ENCODE data around the gene CASP2.

Gene CASP2

DNA sequence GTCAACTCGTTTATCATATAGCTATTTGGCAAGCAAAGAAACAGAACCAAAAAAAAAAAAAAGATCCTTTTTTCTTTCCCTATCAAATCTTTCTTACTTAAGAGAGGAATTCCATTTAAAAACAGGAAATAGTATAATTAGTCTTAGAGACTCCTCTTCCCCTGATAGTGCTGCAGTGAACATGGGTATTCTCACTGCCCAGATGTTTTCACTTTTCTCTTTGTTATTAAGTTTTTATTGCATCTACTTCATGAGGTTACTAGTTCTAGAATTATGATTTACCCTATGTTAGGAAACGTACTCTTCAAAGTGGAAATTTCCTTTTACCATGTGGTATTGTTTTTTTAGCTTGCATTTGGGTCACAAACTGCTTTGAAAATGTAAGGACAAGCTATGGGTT, 8.5 kb downstream of the CASP2 start:
- no peak for DNase-seq (ENCODE audit: low spot score)

DNA sequence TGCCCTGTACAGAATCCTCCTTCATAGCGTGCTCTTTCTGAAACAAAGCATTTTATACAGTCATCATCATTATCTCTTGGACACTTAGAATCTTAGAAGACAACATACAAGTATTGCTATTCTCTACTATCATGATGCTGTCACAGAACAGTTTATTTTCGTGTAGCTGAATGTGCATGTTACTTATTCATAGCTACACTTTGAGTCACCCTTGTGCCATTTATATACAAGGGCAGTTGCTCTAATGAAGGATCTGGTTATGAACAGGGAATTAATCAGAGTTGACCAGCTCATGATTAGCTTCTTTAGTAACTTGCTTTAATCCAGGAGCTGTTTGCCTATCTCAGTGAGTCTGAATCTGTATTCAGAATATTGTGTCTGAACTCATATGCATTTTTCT, 11.2 kb downstream of the CASP2 start:
- DNase-seq (ENCODE audit: low spot score): peak; percentile 39

DNA sequence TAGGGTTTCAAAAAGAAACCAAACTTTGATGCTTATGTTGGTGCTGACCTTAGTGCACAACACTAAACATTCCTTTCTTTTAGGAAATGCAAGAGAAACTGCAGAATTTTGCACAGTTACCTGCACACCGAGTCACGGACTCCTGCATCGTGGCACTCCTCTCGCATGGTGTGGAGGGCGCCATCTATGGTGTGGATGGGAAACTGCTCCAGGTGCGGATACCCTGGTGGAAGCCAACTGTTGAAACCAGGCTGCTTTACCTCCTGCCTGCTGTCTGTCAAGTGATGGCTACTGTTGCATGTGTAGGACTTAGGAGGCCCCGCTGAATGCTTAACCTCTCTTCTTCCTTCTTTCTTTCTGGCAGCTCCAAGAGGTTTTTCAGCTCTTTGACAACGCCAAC, 11.7 kb downstream of the CASP2 start:
- peak; percentile 41 for DNase-seq (ENCODE audit: low spot score)

DNA sequence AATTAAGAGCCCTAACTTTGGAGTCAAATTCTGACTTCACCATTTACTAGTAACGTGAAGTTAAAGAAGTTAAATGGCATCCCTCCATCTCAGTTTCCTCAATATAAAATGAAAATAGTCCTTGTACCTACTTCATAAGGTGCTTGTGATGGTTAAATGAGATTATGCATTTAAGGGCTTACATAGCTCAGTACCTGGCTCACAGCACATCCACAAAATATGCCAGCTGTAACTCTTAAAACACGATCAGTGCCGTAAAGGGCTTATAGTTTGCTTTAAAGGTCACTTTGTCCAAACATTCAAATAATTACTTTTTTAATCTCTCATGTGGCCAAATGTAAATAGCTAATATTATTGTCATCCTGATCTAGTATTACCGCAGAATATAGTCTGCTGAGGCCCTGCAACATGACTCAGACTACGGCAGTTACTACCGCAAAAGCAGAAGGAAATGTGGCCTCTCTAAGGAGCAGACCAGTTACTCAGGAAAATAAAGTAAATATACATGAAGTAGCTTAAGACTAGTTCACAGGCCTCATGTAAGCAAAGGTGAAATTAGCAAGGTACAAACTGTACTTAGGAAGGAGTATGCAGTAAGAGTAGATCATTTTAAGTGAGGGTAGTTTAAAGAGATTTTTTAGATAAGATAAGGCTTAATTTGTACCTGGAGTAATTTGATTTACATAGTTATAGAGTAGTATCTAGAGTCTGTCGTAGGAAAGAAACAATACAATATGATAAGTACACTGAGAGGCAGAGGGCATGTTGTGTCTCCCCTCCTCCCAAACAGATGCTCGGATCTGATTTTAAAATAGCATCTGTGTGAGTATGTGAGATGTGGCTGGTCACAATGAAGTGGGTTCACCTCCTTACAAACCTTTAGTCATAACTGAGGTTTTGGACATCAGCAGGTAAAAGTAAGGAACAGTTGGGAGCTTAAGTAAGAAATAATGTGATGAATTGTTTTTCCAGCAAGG, 13.1 kb downstream of the CASP2 start:
- no peak for DNase-seq (ENCODE audit: low spot score)

DNA sequence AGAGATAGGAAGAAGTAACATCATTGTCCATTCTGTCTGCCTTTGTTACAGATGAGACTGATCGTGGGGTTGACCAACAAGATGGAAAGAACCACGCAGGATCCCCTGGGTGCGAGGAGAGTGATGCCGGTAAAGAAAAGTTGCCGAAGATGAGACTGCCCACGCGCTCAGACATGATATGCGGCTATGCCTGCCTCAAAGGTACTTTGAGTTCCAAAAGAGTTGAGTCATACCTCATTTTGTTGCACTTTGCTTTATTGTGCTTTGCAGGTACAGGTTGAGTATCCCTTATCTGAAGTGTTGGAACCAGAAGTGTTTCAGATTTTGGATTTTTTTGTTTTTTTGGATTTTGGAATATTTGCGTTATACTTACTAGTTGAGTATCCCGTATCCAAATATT, 15.6 kb downstream of the CASP2 start:
- DNase-seq (ENCODE audit: low spot score): no peak

DNA sequence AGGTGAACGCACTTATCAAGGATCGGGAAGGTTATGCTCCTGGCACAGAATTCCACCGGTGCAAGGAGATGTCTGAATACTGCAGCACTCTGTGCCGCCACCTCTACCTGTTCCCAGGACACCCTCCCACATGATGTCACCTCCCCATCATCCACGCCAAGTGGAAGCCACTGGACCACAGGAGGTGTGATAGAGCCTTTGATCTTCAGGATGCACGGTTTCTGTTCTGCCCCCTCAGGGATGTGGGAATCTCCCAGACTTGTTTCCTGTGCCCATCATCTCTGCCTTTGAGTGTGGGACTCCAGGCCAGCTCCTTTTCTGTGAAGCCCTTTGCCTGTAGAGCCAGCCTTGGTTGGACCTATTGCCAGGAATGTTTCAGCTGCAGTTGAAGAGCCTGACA, 16.8 kb downstream of the CASP2 start:
- DNase-seq (ENCODE audit: low spot score): no peak

DNA sequence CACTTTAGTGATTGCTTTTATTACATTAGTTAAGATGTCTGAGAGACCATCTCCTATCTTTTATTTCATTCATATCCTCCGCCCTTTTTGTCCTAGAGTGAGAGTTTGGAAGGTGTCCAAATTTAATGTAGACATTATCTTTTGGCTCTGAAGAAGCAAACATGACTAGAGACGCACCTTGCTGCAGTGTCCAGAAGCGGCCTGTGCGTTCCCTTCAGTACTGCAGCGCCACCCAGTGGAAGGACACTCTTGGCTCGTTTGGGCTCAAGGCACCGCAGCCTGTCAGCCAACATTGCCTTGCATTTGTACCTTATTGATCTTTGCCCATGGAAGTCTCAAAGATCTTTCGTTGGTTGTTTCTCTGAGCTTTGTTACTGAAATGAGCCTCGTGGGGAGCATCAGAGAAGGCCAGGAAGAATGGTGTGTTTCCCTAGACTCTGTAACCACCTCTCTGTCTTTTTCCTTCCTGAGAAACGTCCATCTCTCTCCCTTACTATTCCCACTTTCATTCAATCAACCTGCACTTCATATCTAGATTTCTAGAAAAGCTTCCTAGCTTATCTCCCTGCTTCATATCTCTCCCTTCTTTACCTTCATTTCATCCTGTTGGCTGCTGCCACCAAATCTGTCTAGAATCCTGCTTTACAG, 17.4 kb downstream of the CASP2 start:
- peak; percentile 51 for DNase-seq (ENCODE audit: low spot score)

DNA sequence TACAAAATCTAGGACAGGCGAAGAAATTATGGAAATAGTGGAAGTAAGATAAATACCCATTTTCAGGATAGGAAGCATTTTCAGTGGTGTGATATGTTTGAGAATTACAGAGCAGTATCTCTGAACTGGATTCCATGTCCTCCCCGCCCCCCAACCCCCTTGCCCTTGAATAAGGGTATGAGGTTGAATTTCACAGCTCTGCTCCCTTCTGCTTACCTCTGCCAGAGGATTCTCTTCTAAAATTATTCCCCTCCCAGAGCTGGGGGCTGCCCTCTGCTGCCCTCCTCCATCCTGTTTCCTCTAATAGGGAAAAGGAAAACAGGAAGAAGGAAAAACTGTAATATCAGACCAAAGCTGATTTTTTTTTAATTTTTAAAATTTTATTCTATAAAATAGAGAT, 20.5 kb downstream of the CASP2 start:
- DNase-seq (ENCODE audit: low spot score): no peak

DNA sequence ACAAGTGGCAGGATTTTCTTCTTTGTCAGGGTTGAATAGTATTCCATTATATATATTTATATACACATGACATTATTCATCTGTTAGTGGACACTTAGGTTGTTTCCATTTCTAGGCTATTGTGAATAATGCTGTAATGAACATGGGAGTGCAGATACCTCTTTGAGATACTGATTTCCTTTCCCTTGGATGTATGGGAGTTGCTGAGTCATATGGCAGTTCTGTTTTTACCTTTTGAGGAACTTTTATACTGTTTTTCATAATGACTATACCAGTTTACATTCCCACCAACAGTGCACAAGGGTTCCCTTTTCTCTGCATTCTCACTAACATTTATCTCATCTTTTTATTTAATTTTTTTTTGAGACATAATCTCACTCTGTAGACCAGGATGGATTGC, 26.0 kb downstream of the CASP2 start:
- no peak for DNase-seq (ENCODE audit: low spot score)

GRCh38 chr7:143315776-143316175, 27.6 kb downstream of the CASP2 start, which contains the start of gene CLCN1:
CLCN1 (plus strand) TSS chr7:143316111; CDS start chr7:143316213, 102 bp downstream.
- no peak for DNase-seq (ENCODE audit: low spot score)

DNA sequence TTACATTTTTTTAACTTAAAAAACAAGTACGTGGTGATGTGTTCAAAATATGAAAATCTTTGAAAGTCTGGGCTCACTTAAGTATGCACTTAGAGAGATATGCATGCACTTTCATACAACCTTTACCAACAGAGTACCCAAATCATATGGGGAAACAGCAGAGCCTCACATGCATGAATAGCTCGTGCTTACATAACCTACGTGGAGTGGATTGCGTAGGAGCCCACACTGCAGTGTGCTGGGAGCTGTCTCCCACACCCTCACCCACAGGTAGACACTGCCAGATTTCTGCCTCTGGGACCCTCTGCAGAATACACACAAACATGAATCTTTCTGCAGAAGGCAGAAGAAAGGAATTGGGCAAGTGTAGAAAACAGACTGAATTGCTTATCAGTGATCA, 28.3 kb downstream of the CASP2 start:
- DNase-seq (ENCODE audit: low spot score): no peak

DNA sequence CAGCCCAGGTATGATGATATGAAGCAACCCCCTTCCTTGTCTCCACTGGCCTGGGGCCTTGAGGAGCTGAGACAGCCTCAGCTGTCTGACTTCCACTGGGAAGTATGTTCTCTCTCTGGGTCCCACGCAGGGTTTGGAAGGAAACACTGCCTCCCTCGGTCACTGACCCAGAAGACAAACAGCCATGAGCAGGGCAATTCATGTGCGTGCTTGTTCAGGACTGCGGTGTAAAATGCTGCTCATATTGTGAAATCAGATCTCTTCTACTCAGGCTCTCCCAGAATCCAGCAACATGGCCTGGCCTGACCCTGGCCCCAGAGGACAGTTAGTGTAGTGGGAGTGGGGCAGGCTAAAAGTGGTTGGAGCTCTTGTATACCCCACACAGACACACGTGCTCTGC, 30.5 kb downstream of the CASP2 start:
- no peak for DNase-seq (ENCODE audit: low spot score)

GRCh38 chr7:143320620-143321019, 32.5 kb downstream of the CASP2 start:
- no peak for DNase-seq (ENCODE audit: low spot score)

- DNase-seq (ENCODE audit: low spot score): no peak
Measured at GRCh38 chr7:143321242-143321641, 33.1 kb downstream of the CASP2 start.

DNA sequence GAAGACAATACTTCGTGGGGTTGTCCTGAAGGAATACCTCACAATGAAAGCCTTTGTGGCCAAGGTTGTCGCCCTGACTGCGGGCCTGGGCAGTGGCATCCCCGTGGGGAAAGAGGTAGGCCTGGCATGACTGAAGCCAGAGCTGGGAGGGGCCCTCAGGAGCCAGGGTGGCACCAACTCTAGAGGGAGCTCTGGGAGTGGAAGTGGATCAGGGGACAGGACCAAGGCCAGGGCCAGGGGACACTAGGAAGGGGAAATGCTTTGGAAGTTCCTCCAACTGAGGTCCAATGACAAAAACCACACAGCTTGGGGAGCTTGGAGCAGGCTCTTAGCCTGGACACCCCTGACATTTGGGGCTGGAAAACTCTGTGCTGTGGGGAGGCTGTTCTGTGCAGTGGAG, 33.6 kb downstream of the CASP2 start:
- peak; percentile 27 for DNase-seq (ENCODE audit: low spot score)

GRCh38 chr7:143322760-143323633, 34.8 kb downstream of the CASP2 start:
- no peak for DNase-seq (ENCODE audit: low spot score)

GRCh38 chr7:143323653-143324052, 35.5 kb downstream of the CASP2 start:
- no peak for DNase-seq (ENCODE audit: low spot score)

GRCh38 chr7:143325240-143325639, 37.1 kb downstream of the CASP2 start:
- DNase-seq (ENCODE audit: low spot score): no peak

DNA sequence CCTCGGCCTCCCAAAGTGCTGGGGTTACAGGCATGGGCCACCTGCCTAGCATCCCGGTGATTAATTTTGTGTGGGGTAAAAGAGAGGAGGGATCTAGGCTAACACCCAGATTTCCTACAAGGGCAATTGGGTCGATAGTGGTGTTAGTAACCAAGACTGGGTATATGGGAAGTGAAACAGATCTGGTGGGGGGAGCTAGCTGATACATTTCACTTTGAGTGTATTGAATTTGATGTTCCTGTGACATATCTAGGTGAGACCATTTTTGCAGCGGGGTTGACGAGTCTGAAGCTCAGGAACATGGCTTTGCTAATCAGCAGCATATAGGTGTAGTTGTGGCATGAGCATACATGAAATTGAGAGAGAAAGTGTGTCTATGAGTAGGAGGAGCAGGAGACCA, 39.8 kb downstream of the CASP2 start:
- DNase-seq (ENCODE audit: low spot score): no peak

DNA sequence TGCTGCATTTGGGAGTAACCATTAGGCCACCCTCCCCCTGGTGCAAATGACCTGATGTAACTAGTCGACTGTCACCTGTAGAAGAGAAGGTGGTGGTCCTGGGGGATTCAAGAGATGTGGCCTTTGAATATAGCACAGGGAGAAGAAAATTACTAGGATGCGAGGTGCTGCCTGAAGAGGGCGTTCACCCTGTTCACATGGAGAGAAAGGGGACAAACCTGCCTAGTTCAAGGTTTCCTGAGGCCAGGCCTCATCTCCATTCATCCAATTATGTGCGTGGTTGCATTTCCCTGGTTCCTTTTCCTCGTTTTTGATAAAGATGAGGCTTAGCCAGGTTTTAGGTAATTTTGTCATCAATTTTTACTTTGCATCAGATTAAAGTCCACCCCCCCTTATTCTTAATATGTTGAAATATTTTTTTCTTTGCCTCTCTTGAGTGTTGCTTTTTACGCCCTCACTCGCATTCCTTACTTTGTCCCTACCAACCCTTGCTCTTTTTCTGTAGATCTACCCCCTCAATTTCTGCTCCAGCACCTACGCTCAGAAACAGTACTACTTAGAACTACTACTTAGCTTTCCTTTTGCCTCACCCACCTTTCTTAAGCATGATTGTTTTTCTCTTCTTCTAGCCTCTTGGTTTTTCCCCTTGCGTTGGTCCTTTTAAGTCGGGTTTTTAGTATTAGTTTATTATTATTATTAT, 41.5 kb downstream of the CASP2 start:
- no peak for DNase-seq (ENCODE audit: low spot score)

GRCh38 chr7:143331179-143331801, 43.1 kb downstream of the CASP2 start:
- peak; percentile 51 for DNase-seq (ENCODE audit: low spot score)

All from kidney tubule cell (primary cell).